ENCODE measurements around the gene KLHDC8A.
"Not testable (repeated sequence)": the region's sequence is repeated elsewhere in the genome, so short reads cannot be mapped to it uniquely, and the experiment has no call there.

KLHDC8A gene, protein sequence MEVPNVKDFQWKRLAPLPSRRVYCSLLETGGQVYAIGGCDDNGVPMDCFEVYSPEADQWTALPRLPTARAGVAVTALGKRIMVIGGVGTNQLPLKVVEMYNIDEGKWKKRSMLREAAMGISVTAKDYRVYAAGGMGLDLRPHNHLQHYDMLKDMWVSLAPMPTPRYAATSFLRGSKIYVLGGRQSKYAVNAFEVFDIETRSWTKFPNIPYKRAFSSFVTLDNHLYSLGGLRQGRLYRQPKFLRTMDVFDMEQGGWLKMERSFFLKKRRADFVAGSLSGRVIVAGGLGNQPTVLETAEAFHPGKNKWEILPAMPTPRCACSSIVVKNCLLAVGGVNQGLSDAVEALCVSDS

DNA sequence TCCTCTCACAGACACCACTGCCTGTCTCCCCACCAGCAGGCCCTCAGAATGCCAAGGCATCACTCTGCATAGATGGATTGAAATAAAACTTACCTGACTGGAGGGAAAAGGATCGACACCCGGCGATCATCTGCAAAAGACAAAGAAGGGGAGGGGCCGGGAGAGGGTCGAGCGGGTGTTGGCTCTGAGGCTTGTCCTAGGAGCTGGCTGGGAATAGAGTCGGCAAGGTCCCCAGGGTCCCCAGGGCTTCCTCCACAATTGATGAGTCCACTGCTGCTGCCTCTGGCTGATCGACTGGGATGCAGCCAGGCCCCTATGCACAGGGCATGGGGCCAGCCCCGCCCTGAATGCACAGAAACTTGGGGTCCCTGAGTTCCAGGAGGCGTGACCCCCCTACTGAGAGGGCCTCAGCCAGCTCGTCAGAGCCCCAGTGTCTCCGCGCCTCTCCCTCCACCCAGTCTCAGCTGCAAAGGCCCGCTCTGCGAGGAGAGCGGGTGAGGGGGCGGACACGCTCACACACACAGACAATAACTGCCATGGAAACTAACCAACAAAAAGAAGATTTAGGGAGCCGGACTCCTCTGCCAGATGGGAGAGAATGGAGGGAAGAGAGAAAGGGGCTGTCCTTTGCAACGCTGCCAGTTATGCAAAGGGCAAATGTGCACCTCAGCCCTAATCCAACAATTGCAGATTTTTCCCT is at the start of gene KLHDC8A:
TSS of gene KLHDC8A (minus strand) at position 483 of the 700 bp plus-strand sequence. CDS start 13,318 bp downstream, outside the sequence.
- no peak for DNase-seq

DNA sequence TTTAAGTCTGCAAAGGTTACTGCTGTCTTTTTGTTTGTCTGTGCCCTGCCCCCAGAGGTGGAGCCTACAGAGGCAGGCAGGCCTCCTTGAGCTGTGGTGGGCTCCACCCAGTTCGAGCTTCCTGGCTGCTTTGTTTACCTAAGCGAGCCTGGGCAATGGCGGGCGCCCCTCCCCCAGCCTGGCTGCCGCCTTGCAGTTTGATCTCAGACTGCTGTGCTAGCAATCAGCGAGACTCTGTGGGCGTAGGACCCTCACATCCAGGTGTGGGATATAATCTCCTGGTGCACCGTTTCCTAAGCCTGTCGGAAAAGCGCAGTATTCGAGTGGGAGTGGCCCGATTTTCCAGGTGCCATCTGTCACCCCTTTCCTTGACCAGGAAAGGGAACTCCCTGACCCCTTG is 49.5 kb upstream of the KLHDC8A start:
- DNase-seq = not testable (repeated sequence)

DNA sequence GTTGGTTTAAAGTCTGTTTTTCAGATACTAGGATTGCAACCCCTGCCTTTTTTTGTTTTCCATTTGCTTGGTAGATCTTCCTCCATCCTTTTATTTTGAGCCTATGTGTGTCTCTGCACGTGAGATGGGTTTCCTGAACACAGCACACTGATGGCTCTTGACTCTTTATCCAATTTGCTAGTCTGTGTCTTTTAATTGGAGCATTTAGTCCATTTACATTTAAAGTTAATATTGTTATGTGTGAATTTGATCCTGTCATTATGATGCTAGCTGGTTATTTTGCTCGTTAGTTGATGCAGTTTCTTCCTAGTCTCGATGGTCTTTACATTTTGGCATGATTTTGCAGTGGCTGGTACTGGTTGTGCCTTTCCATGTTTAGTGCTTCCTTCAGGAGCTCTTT is 47.8 kb upstream of the KLHDC8A start:
- DNase-seq = not testable (repeated sequence)

DNA sequence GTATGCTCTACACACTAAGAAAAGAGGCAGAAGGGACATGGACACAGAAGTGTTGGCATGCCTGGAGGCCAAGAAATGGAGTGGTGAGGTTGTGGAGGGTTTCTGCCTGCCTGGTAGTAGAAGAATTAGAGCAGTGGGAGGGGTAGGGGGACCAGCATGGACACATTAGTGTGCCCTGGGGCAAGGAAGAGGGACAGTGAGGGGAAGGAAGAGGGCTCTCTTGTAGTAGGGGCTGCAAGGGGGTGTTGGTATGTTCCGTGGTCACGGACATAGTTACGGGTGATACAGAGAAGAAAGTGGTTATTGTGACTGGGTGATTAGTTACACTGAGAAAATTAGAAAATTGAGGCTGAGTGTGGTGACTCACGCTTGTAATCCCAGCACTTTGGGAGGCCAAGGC is 41.9 kb upstream of the KLHDC8A start:
- no peak for DNase-seq

DNA sequence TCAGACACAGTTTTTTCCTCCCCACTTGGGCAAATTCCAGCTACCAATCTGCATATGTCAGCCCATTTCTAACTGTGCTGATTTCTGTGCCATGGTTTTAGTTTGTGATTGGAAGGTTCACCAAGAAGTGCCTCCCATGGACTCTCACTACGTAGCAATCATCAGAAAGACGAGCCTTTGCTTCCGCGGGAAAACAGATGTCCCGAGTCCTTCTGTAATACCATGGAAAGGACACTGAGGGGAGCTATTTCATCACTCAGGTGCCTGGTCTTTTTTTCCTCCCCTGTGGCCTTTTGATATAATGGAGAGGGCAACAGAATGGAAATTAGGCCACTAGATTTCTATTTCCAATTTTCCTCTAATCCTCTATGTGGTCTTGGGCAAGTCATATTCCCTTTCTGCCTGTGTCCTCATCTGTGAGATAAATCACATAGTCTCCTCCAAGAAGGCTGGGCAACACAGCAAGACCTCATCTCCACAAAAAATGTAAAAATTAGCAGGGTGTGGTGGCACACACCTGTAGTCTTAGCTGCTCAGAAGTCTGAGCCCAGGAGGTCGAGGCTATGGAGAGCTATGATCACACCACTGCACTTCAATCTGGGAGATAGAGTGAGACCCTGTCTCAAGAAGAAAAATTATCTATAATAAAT is 40.4 kb upstream of the KLHDC8A start:
- DNase-seq = peak; percentile 3

DNA sequence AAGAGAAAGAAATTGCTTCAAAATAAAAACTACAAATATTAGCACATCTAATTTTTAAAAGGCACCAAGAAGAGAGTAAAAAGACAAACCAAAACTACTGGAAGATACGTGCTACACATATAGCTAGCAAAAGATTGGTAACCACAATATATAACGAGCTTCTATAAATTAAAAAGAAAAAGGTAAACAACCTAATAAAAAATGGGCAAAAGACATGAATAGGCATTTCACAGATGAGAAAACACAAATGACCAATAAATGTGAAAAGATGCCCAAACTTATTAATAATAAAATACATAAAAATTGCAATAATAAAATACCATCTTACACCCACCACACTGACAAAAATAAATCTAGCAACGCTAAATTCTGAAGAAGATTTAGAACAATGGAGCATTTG is 38.9 kb upstream of the KLHDC8A start:
- DNase-seq = no peak

DNA sequence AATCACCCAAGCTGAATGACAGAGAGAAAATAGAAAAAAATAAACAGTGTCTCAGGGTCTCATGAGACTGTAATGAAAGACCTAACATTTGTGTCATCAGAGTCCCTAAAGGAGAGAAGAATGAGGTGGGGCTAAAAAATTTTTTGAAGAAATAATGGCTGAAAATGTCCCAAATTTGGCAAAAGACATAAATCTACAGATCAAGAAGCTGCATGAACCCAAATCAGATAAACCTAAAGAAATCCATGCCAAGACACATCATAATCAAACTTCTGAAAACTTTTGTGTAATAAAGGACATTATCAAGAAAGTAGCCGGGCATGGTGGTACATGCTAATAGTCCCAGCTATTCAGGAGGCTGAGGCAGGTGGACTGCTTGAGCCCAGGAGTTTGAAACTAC is 35.9 kb upstream of the KLHDC8A start:
- DNase-seq = no peak

DNA sequence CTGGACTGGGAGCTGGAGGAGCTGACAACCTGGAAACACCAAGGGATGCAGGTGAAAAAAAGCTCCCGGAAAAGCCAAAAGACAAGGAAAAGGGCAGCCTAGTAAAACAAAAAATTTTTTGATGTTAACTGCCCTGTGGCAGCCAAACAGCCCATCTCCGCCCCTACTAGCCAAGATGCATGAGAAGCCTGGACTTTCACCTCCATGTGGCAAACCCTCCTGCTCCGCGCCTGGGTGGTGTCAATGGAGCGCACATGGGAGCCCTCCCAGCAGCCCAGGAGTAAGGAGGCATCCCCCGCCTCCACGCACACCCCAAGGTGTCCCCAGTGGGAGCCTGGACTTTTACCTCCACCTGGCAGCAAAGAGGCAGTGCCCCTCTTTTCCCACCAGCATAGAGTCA is 34.7 kb upstream of the KLHDC8A start:
- DNase-seq = no peak

DNA sequence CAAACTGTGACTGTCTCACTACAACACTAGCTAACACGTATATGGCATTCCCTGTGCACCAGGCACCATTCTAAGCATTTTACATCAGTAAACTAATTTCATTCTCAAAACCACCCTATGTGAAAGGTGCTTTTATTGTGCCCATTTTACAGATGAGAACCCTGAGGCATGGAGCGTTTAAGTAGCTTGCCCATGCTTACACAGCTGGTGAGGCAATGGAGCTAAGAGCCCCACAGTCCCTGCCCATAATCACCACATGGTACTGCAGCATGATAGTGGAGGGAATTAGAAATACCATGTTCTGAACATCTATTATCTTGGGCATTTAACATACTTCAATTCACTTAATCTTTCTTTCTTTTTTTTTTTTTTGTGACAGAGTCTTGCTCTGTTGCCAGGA is 31.1 kb upstream of the KLHDC8A start:
- DNase-seq = no peak

DNA sequence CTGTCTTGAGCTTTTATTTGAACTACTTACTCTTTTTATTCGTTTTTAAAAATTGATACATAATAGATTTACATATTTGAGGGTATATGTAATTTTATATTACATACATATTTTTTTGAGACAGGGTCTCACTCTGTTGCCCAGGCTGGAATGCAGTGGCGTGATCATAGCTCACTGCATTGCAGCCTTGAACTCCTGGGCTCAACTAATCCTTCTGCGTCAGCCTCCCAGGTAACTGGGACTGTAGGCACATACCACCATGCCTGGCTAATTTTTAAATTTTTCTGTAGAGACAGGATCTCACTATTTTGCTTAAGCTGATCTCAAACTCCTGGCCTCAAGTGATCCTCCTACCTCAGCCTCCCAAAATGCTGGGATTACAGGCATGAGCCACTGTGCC is 26.3 kb upstream of the KLHDC8A start:
- DNase-seq = not testable (repeated sequence)

DNA sequence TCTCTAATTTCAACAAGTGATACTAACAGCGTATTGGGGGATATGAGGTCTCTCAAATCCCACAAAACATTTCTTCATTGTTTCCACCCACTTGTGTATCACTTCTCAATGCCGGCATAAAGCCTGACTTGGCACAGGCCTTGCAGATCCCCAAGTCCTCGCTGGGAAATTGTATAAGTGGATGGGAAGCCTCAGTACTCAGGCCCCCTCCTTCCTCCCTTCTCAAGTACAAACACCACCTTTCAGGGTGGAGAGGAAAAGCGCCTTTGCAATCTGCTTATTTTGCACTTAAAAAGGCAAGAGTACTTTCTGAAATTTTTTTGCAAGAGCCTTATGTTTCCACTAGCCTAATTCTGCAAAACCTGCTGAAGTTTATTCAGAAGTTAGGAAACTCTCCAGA is 25.8 kb upstream of the KLHDC8A start:
- no peak for DNase-seq

DNA sequence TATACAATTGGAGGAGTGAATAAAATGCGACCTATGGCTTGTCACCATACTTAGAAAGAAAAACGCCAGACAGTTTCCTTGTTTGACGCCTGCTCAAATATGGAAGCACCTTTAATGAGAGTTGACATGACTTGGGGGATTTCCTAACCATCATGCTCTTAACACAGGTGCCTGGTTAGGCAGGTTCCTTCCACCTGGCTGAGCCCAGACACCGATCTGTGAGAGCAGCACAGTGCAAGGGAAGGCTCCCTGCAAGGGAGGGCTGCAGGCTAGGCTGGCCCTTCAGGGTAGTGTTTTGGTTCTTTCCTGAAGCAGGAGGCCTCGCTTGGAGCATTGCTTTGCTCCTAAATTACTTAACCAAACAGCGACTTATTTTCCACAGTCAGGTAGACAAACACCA is 24.6 kb upstream of the KLHDC8A start:
- no peak for DNase-seq

DNA sequence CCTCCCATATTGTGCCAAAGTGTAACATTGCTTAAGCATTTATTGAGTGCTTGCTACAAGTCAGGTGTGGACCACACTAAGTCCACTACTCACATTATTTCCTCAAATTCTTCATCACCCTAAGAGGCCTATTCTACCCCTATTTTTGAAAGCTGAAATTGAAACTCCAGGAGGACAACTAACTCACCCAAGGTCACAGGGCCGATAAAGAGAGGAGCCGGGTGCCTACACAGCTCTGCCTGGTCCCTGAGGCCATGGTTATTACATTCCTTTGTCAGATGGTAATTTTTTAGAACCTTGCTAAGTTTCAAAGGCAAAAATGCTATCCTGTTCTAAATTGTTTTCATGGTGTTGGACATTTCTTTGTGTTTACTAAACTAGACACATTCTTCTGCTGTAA is 24.2 kb upstream of the KLHDC8A start:
- DNase-seq = no peak

DNA sequence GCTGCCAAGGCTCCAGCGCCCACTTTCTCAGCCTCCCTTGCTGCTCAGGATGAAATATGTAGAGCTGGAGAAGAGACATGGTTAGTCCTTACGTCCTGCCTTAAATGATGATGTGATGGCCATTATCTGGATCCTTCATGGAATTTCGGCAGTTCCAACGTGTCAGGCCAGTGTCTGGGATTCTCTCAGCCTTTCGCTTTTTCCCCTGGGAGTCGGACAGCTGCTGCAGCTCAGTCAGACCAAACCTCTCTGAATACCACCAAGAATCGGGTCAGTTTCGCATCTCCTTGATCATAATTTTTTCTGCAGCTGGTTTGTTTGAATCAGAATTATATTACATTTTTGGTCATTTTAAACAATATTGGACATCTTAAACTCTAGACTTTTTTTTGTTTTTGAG is 22.3 kb upstream of the KLHDC8A start:
- no peak for DNase-seq

DNA sequence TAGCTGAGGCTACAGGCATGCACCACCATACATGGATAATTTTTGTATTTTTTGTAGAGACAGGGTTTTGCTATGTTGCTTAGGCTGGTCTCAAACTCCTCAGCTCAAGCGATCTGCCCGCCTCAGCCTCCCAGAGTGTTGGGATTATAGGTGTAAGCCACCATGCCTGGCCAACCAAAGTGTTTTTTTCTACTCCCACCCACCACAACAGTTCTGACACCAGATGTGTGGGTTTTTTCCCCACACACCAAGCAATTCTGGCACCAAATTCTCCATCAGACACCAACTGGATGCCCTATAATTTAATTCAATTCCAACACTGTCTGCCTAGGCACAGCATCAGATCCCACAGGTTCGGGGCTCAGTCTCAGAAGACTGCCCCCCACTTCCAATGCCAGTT is 20.6 kb upstream of the KLHDC8A start:
- DNase-seq = no peak

DNA sequence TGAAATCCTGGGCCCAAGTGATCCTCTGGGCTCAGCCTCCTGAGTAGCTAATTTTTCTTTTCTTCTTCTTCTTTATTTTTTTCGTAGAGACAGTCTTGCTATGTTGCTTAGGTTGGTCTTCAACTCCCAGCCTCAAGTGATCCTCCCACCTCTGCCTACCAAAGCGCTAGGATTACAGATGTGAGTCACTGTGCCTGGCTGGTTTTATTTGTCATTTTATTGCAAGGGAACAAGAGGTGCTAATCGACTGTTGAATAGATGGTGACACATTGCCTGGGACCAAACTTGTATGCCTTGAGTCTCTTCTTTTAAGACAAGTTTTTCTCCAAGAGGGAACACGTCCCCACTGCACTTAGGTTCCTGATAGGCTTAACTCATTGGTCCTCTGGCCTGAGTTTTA is 20.0 kb upstream of the KLHDC8A start:
- no peak for DNase-seq

DNA sequence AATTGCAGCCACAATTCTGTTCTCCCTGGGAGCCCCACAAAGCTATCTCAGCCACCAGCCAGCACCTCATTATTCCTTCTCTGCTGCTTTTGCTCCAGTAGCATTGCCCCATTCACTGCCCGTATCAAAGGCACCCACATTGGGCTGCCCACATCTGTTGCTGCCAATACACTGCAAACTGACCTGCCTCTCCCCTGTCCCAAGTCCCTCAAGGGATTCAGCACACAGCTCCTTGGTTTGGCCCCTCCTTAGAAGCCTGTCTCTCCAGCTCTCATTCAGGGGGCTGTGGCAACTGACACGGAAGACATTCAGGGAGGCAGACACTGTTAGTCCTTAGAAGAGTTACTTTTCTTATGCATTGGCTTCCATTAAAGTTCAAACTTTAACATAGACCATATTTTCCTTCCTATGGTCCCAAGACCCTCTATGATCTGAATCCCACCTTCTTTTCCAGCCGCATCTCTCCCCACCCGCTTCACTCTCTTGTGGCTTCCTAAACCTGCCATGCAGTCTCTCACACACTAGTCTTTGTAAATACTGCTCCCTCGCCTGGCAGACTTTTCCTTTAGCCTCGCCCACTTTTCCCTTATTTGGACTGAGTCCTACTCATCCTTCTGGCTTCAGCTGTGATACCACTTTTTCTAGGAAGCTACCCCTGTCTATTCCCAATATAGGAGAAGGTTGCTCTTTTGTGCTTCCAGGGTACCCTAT is 19.3 kb upstream of the KLHDC8A start:
- no peak for DNase-seq

DNA sequence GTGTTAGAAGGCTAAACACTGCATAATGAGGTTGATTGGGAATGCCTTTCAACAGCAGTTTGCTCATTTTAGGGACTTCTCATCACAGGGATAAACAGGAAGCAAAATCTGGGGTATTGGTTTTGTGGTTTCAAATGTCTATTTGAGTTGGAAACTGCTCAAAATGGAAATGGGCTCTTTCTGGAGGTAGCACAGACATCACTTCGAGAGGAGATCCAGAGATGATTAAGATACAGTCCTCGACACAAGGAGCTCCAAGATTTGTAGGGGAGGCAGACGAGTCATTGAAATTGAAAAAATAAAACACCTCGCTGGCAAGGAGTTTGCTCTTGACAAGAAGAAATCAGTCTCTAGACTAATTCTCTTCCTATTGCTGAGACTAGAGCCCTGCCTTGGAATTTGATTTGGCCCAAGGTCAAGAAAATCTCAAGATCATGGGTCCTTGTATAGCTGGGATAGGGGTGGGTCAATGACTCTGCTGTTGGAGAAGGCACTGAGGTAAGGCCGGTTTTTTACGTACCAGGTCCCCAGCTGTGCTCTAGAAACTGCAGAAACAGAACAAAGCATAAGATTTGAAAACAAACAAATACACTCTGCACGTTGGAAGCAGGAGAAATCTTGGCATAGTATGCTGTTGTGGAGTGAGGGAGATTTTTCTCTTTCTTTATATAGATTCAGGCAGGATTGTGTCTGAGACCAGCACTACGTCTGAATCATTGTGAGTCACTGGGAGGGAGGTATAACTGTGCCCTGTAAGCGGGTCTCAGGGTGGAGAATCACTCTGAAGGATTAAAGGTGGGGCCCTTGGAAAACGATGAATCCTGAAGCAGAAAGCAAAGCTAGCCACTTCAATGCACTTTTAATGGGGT is 17.7 kb upstream of the KLHDC8A start:
- no peak for DNase-seq

DNA sequence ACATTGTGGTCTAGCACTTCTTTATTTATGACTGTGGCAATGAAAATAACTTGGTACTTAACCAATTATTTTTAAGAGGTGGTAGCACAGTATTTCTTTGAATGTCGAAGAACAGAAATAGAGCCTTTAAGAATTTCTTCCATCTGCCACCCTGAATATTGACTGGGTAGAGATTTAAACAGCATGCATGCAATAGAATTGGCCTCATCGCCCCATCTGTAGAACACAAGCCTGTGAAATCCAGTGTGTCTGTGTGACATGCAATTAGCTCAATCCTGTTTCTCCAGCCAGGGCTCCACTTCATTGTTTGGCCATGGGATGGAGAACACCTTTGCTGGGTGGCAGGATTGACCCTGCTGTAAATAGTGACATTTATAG is 17.1 kb upstream of the KLHDC8A start:
- DNase-seq = no peak

DNA sequence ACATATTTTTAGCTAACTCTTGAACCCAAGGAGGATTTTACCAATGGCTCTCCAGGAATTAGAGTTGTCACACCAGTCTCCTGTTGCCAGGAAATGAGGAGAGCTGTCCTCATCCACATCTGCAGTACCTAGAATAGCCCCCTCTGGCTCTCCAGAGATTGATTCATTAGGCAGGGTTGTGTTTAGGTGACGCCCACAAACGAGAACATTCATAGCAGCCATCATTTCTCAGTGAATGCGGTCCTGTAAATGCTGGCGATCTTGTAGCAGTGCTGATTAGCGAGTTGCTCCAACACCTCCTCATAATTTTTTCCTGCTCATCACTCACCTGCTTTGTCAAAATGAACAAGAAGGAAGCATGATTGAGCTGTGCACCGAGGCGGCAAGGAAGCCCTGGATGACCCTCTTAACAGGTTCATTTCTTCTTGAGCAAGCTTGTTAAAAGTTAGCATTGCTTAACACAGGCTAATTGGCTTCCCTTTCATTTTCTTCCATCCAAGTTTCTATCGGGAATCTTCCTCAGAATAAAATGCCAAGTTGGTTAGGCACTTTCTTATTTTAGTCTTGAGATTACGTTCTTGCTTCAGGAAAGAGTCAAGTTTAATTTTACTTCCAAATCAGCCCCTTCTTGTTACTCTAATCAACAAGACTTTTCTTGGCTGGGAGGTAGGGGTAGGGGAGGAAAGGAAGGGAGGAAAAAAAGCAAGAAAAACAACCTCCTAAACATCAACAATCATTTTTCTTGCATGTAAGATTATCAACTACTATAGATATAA is 16.5 kb upstream of the KLHDC8A start:
- DNase-seq = no peak

DNA sequence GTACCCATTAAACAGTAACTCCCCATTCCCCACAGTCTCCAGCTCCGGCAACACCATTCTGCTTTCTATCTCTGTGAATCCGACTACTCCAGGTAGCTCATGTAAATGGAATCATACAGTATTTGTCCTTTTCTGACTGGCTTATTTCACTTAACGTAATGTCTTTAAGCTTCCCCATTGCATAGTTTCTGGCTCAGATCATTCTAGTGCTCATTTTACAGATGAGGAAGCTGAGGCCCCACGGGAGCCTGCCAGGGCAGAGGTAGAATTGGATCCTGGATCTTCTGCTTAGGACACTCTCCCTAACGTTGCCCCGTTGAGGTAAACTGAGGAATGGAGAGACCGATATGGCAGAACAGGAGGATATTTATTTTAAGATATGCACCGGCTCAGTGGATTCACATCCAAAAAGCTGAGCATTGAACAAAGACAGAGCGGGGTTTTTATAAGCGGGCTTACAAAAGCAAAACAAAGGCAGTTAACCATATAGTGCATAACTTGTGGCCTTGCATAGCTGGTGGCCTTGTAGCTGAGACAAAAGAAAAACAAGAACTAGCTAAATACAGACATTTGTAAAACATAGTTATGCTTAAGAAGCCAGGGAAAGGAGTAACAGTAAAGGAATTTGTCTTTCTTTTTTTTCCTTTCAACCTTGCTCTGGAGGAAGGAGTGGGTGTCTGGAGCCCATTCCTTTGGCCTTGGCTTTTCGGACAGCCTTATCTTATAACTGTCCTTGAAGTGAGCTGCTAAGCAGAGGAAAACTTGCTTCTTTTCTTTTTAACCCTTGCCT is 15.3 kb upstream of the KLHDC8A start:
- DNase-seq = no peak

Data from activated CD4-positive, alpha-beta T cell treated with anti-CD3 and anti-CD28 coated beads, Interleukin-2, amount 50 U/mL, for 1 hour (primary cell).